ENCODE results near the gene KIF26B.
"Not testable (repeated sequence)": the region's sequence is repeated elsewhere in the genome, so short reads cannot be mapped to it uniquely, and the experiment has no call there.

Gene KIF26B

DNA sequence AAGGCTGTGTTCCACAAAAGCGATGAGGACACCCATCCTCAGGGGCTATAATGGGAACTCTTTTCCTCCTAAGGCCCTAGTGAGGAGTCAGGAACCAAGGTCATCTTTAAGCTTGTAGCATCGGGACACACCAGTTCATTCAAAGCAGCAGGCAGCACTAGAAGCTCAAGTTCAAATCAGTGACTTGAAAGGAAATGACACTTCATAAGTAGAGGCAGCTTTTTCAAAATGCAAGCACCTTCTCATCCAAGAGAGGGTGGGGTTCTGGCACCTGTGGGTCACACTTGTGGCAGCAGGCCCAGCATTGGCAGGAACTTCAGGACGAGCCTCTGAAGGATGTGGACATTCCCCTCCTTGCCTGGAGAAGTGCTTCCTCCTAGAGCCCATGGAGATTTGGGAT is 496.3 kb downstream of the KIF26B start:
- DNase-seq (ENCODE audit: low spot score in 2 of 2) (no peak), ATAC-seq (replicated peaks; ENCODE audit: extremely low read depth, poor library complexity, severe bottlenecking) (no peak)
- Mint-ChIP-seq H3K4me3 (no peak overlapping the region), H3K27ac (ENCODE audit: low read depth) (no peak overlapping the region), H3K4me1 (no peaks in the 10 kb centered on the region), H3K9me3 (peaks cover 6% of the 10 kb centered on the region), H3K27me3 (peaks cover 31% of the 10 kb centered on the region), H3K36me3 (ENCODE audit: insufficient read depth) (peaks cover 2% of the 10 kb centered on the region)

DNA sequence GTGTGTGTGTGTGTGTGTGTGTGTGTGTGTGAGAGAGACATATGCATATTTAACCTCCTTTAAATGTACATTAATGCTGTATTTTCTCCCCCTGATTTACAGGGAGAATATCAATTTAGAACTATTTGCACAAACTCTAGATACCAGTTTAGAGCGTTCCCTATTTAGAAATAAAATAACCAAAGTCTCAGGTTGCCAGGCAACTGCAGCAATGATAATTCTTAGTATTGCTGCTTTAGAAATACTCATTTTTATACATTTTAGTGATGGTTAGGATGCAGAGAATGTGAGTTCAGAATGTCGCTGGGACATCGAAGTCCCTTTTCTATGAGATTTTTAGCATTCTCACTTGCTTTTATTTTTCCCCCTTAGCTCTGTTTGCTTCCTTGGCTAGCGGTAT is 497.3 kb downstream of the KIF26B start:
- DNase-seq (ENCODE audit: low spot score in 2 of 2): no peak
- Mint-ChIP-seq H3K27me3 (peaks cover 31% of the 10 kb centered on the region), H3K9me3 (peaks cover 6% of the 10 kb centered on the region), H3K4me3 (no peak overlapping the region), H3K36me3 (ENCODE audit: insufficient read depth) (peaks cover 2% of the 10 kb centered on the region), H3K27ac (ENCODE audit: low read depth) (no peak overlapping the region), H3K4me1 (no peaks in the 10 kb centered on the region)
- no peak for ATAC-seq (replicated peaks; ENCODE audit: extremely low read depth, poor library complexity, severe bottlenecking)

DNA sequence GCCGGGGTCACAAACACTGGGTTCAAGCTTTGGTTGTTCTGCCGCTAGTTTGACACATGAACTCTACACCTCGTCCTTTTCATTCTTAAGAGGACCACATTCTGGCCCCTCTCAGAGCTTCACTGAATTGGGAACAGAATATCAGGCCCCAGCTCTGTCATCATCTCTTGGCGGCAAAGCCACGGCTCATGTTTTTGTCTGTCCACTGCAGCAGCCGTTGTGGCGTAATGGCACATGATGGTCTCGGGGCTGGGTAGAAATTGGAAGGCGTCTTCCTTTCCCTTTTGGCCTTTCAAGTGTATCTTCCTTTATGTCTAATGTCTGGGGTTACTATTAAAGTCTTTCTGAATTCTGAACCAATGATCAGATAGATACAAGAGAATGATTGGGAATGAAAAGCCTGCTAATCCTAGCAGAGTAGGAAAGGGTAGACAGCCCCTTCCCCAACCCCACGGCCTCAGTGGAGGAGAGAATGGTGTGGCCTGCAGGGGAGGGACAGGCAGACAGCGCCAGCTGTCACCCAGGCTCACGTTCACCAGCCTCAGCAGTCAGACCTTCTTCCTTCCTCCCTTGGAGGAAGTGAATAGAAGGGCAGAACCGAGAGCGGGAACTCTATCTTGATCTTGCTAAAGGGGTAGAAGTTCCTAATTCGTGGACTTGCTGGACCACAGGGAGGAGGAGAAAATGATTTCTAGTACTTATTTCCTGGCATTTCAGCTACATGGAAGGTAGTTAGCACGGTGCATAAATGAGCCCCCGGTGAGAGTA is 498.1 kb downstream of the KIF26B start:
- ATAC-seq (replicated peaks; ENCODE audit: extremely low read depth, poor library complexity, severe bottlenecking) (no peak), DNase-seq (ENCODE audit: low spot score in 2 of 2) (no peak)
- Mint-ChIP-seq H3K9me3 (peaks cover 6% of the 10 kb centered on the region), H3K4me3 (no peak overlapping the region), H3K27me3 (peaks cover 27% of the 10 kb centered on the region), H3K27ac (ENCODE audit: low read depth) (no peak overlapping the region), H3K4me1 (no peaks in the 10 kb centered on the region), H3K36me3 (ENCODE audit: insufficient read depth) (peaks cover 2% of the 10 kb centered on the region)

DNA sequence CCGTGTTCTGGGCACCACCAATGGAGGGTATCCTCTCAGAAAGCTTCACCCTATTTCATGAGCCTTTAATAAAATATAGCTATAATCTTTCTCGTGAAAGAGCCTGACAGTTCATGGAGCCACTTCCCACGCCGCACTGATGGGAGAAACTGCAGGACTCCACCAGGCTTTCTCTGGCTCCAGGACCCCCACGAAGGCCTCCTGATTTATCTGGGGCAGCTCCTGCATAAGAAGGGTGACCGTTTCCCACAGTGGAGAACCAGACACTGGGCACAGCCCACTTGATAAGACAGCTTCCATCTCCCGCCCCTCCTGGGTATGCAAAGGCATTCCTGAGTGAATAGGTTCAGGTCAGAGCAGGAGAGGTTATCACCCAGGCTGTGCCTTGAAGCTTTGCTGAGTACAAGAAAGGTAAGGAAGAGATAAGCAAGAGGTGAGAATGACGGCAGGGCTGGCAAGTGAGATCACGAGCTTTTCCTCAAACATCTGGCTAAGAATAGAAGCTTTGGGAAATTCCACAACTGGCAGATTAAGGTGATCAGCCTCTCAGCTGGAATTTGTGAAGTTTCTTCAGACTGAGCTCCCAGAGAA is 499.8 kb downstream of the KIF26B start:
- Mint-ChIP-seq H3K4me3 (no peak overlapping the region), H3K9me3 (peaks cover 3% of the 10 kb centered on the region), H3K36me3 (ENCODE audit: insufficient read depth) (peaks cover 2% of the 10 kb centered on the region), H3K27ac (ENCODE audit: low read depth) (no peak overlapping the region), H3K4me1 (no peaks in the 10 kb centered on the region), H3K27me3 (peaks cover 12% of the 10 kb centered on the region)
- ATAC-seq (replicated peaks; ENCODE audit: extremely low read depth, poor library complexity, severe bottlenecking) (no peak), DNase-seq (ENCODE audit: low spot score in 2 of 2) (no peak)

DNA sequence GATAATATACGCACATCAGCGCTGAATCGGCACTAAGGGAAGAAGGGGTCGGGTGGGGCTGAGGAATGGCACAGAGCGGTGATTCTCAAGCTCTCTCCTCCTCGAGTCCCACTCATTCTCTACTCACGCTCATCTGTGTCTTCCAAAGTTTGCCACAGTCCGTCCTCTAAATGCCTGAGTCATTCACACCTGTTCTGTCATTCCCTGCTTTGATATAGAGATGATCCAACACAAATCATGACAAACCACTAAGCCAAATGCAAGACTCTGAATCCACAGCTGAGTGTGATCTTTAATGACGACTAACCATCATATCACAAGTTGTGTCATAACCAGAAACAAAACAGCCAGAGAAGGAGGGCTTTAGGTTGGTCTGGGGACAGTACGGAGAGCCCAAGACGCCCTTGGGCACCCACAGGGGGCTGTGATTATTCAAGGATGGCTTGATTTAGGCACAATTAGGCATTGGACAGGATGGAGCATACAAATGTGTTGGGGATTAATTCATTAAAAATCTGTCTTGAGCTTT is 501.5 kb downstream of the KIF26B start:
- no peak overlapping the region for H3K27ac Mint-ChIP-seq (ENCODE audit: low read depth)

DNA sequence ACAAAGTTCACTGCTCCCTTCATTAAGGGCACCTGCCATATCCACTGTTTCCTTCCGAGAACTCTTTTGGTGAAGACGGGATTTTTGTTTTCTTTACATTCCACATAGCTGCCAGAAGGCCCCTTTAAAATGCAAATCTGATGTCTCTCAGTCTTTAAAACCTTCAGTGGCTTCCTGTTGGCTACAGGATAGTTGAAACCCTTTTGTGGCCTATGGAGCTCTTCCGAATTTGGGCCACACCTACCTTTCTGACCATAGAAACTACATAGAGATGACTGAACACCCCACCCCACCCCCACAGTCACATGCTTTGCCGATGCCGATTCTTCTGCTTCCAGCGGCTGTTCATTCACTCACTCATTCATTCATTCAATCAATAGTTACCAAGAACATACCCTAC is 502.6 kb downstream of the KIF26B start:
- H3K27ac Mint-ChIP-seq (ENCODE audit: low read depth): no peak overlapping the region
- no peaks in the 10 kb centered on the region for H3K4me1 Mint-ChIP-seq
- H3K4me3 Mint-ChIP-seq: no peak overlapping the region
- peaks cover 7% of the 10 kb centered on the region for H3K27me3 Mint-ChIP-seq
- H3K36me3 Mint-ChIP-seq (ENCODE audit: insufficient read depth): no peaks in the 10 kb centered on the region
- no peaks in the 10 kb centered on the region for H3K9me3 Mint-ChIP-seq
- ATAC-seq (replicated peaks; ENCODE audit: extremely low read depth, poor library complexity, severe bottlenecking): no peak
- no peak for DNase-seq (ENCODE audit: low spot score in 2 of 2)

More for the DNA sequence above, 501.5 kb downstream of the KIF26B start:
- H3K4me3 Mint-ChIP-seq: no peak overlapping the region
- DNase-seq (ENCODE audit: low spot score in 2 of 2): no peak
- no peaks in the 10 kb centered on the region for H3K4me1 Mint-ChIP-seq
- no peaks in the 10 kb centered on the region for H3K36me3 Mint-ChIP-seq (ENCODE audit: insufficient read depth)
- ATAC-seq (replicated peaks; ENCODE audit: extremely low read depth, poor library complexity, severe bottlenecking): no peak
- H3K9me3 Mint-ChIP-seq: no peaks in the 10 kb centered on the region
- H3K27me3 Mint-ChIP-seq: peaks cover 7% of the 10 kb centered on the region

DNA sequence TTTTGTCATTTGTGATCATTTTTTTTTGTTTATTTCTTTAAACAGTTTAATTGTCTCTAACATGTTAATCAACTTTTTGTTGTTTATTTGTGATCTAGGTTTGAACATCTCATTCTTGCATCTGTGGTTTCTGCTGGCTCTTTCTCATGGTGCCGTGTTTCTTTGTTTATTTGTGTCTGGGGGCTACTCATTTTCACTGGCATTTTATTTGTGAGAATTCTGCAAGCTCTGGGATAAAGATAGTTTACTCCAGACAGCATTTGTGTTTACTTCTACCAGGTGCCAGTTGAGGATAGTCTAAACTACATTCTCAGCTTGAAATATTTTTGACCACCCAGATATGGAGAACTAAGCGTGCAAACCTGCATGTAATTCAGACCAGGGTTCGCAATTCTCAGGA is 508.6 kb downstream of the KIF26B start:
- H3K4me1 Mint-ChIP-seq: no peaks in the 10 kb centered on the region
- H3K36me3 Mint-ChIP-seq (ENCODE audit: insufficient read depth): no peaks in the 10 kb centered on the region
- ATAC-seq (replicated peaks; ENCODE audit: extremely low read depth, poor library complexity, severe bottlenecking) (no peak), DNase-seq (ENCODE audit: low spot score in 2 of 2) (no peak)
- H3K27ac Mint-ChIP-seq (ENCODE audit: low read depth): no peak overlapping the region
- H3K9me3 Mint-ChIP-seq: no peaks in the 10 kb centered on the region
- no peak overlapping the region for H3K4me3 Mint-ChIP-seq
- no peaks in the 10 kb centered on the region for H3K27me3 Mint-ChIP-seq

DNA sequence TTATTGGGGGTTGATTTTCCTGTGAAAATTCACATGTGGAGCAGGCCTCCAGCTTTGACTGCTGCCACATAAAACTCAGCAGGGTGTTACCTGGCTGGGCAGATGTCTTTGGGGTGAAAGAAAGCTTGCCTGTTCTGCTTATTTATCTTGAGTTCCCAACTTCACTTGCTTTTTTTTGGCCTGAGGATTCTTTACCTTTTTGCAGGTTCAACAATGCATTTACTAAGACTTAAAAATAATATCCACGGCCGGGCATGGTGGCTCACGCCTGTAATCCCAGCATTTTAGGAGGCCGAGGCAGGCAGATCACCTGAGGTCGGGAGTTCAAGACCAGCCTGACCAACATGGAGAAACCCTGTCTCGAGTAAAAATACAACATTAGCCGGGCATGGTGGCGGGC is 509.1 kb downstream of the KIF26B start:
- DNase-seq (ENCODE audit: low spot score in 2 of 2): no peak
- H3K9me3 Mint-ChIP-seq: no peaks in the 10 kb centered on the region
- no peaks in the 10 kb centered on the region for H3K27me3 Mint-ChIP-seq
- no peak overlapping the region for H3K27ac Mint-ChIP-seq (ENCODE audit: low read depth)
- no peaks in the 10 kb centered on the region for H3K4me1 Mint-ChIP-seq
- H3K36me3 Mint-ChIP-seq (ENCODE audit: insufficient read depth): no peaks in the 10 kb centered on the region
- ATAC-seq (replicated peaks; ENCODE audit: extremely low read depth, poor library complexity, severe bottlenecking): no peak
- no peak overlapping the region for H3K4me3 Mint-ChIP-seq

DNA sequence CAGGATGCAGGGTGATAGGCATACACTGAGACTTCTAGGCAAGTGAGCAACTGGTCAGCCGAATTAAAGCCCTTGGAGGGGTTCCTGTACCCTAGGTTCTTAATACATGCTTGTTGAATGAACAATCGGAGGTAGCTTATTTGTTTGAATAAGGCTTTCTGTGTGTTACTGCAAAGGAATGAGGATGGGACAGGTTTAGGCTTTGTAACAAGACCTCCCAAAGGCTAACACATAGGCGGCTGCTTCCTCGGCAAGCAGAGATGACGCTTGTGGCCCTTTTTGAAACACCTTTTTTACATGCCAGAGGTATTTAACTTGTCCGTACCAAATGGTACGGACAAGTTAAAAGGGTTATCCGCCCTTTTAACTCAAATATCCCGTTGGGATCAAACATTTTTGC is 511.6 kb downstream of the KIF26B start:
- no peaks in the 10 kb centered on the region for H3K36me3 Mint-ChIP-seq (ENCODE audit: insufficient read depth)
- no peaks in the 10 kb centered on the region for H3K27me3 Mint-ChIP-seq
- no peak overlapping the region for H3K27ac Mint-ChIP-seq (ENCODE audit: low read depth)
- H3K4me3 Mint-ChIP-seq: no peak overlapping the region
- ATAC-seq (replicated peaks; ENCODE audit: extremely low read depth, poor library complexity, severe bottlenecking) (no peak), DNase-seq (ENCODE audit: low spot score in 2 of 2) (no peak)
- no peaks in the 10 kb centered on the region for H3K9me3 Mint-ChIP-seq
- H3K4me1 Mint-ChIP-seq: no peaks in the 10 kb centered on the region

DNA sequence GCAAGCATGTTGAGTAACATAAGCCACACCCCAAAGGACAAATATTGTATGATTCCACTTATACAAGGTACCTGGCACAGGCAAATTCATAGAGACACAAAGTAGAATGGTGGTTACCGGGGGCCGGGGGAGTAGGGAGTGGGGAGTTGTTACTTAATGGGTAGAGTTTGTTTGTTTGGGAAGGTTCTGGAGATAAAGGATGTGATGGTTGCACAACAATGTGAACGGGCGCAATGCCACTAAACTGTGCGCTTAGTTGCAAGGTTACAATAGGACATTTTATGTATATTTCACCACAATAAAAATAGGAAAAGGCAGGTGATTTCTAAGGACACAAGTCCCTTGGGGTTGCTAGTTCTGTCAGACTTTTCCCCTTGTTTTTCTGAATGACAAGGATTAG is 516.6 kb downstream of the KIF26B start:
- Mint-ChIP-seq H3K27me3 (no peaks in the 10 kb centered on the region), H3K27ac (ENCODE audit: low read depth) (no peak overlapping the region), H3K4me1 (no peaks in the 10 kb centered on the region), H3K9me3 (no peaks in the 10 kb centered on the region), H3K4me3 (no peak overlapping the region), H3K36me3 (ENCODE audit: insufficient read depth) (no peaks in the 10 kb centered on the region)
- no peak for DNase-seq (ENCODE audit: low spot score in 2 of 2)
- ATAC-seq (replicated peaks; ENCODE audit: extremely low read depth, poor library complexity, severe bottlenecking): no peak

DNA sequence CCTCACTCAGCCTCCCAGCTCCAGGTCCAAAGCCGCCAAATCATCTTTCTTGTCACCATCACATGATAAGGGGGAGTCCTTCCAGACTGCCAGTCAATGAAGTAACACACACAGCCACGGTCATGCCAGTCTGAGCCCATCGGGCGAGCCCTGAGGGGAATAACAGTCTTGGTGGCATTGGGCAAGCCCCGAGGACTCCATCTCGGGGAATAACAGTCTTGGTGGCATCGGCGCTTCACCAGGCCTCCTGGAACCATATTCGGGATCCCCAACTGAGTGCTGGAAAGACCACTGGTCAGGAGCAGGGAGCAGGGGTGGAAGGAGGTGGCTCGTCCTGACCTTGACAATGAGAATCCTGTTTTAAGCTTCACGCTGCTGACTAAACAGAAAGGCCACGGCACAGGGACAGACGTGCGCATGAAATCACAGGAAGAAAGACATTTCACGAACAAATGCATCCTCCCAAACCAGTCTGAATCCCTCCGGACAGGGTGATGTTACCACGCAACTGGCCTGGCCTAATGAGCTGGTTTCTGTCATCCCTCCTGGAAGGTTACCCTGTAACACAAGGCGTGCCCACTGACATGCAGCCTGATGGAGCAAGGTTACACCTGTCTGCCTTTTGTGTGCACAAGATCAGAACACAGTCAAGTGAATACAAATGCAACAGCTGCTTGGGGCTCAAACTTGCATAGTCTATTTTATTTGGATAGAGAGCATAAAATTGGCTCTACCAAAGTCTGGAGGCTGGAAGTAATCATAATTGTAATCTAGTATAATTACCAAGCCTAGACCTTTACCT is 517.4 kb downstream of the KIF26B start:
- no peak overlapping the region for H3K4me3 Mint-ChIP-seq
- DNase-seq (ENCODE audit: low spot score in 2 of 2) (no peak), ATAC-seq (replicated peaks; ENCODE audit: extremely low read depth, poor library complexity, severe bottlenecking) (no peak)
- H3K27ac Mint-ChIP-seq (ENCODE audit: low read depth): no peak overlapping the region
- no peaks in the 10 kb centered on the region for H3K9me3 Mint-ChIP-seq
- H3K4me1 Mint-ChIP-seq: no peaks in the 10 kb centered on the region
- H3K27me3 Mint-ChIP-seq: no peaks in the 10 kb centered on the region
- no peaks in the 10 kb centered on the region for H3K36me3 Mint-ChIP-seq (ENCODE audit: insufficient read depth)

DNA sequence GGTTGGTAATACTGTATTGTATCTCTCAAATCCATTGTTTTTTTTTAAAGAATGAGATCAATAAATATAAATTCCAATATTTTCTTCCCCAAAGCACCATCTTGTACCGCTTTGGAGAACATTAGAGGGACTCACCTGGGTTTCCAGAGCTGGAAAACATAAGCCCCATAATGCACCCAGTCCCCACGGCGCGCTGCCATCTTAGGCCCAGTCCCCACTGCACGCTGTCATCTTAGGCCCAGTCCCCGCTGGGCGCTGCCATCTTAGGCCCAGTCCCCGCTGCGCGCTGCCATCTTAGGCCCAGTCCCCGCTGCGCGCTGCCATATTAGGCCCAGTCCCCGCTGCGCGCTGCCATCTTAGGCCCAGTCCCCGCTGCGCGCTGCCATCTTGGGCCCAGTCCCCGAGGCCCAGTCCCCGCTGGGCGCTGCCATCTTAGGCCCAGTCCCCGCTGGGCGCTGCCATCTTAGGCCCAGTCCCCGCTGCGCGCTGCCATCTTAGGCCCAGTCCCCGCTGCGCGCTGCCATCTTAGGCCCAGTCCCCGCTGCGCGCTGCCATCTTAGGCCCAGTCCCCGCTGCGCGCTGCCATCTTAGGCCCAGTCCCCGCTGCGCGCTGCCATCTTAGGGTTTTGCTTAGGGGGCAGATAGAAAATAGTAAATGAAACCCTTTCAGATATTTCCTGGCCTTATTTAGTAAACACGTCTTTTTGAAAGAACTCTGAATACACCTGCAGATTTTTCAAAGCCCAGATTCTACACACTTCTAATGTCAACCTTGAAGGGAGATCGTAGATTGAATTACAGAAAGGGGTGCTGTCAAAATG is 518.3 kb downstream of the KIF26B start:
- H3K4me3 Mint-ChIP-seq; DNase-seq (ENCODE audit: low spot score in 2 of 2): not testable (repeated sequence)

More for the DNA sequence above, 518.3 kb downstream of the KIF26B start:
- H3K4me1 Mint-ChIP-seq; ATAC-seq (replicated peaks; ENCODE audit: extremely low read depth, poor library complexity, severe bottlenecking); H3K36me3 Mint-ChIP-seq (ENCODE audit: insufficient read depth); H3K27me3 Mint-ChIP-seq; H3K9me3 Mint-ChIP-seq; H3K27ac Mint-ChIP-seq (ENCODE audit: low read depth): not testable (repeated sequence)
